ENCODE data around the gene TRIOBP.

Gene TRIOBP

DNA sequence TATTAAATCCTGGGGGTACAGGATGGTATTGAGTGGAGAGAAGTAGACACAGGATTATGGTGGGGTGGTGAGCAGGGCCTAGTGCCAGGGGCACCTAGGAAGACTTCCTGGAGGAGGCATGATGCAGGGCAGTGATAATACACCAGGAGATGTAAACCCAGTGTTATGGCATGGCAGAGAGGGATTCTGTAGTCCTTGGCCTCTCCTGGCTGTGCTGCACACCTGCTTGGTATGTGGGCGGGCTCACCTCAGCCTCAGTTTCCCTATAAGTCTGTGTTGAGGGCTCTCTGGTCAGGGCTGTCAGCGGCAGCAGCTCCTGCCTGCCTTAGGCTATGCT lies 36.2 kb upstream of the TRIOBP start:
- peak overlapping the region; percentile 89 for H3K4me3 Mint-ChIP-seq
- no peaks in the 10 kb centered on the region for H3K27me3 Mint-ChIP-seq
- H3K9me3 Mint-ChIP-seq: no peaks in the 10 kb centered on the region
- H3K36me3 Mint-ChIP-seq (ENCODE audit: low read depth): peaks cover 15% of the 10 kb centered on the region
- no peak overlapping the region for H3K27ac Mint-ChIP-seq
- peaks cover 41% of the 10 kb centered on the region for H3K4me1 Mint-ChIP-seq (ENCODE audit: low read depth)

DNA sequence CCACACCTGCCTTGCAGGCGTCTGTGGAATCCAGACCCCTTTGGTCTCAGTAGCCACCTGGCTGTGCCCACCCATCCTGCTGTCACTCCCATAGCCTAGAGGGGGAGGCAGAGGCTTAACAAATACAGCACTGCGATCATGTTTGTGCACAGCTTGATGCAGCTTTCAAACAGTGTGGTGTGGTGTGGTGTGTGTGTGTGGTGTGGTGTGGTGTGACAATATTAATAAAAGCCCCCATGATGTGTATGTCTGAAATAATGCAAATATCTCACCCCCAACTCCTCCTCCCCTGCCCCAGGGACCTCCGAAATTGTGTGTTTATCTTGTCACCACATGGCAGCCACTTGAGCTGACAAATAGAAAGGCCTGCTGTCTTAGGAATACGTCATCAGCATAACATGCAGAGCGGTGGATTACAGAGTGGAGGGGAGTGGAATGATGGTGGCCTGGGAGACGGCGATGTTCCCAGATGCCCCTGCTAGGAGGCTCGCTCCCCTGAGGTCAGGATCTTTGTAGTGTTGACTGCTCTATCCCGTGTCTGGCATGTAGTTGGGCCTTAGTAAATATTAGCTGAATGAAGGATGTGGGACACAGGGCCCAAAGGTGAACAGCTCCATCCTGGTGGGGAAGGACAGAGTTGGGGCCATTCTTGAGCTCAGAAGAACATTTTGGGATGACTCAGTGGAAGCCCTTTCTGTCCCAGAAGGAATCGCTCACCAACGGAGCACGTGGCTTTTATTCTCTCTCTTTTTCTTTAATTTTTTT lies 35.5 kb upstream of the TRIOBP start:
- Mint-ChIP-seq H3K36me3 (ENCODE audit: low read depth) (peaks cover 19% of the 10 kb centered on the region), H3K27ac (no peak overlapping the region), H3K4me3 (peak overlapping the region; percentile 9), H3K9me3 (no peaks in the 10 kb centered on the region), H3K4me1 (ENCODE audit: low read depth) (peaks cover 43% of the 10 kb centered on the region), H3K27me3 (no peaks in the 10 kb centered on the region)

GRCh38 chr22:37662039-37662438 lies 34.8 kb upstream of the TRIOBP start:
- H3K36me3 Mint-ChIP-seq (ENCODE audit: low read depth): peaks cover 25% of the 10 kb centered on the region

GRCh38 chr22:37663521-37664140 lies 33.2 kb upstream of the TRIOBP start:
- Mint-ChIP-seq H3K9me3 (no peaks in the 10 kb centered on the region), H3K27me3 (no peaks in the 10 kb centered on the region), H3K36me3 (ENCODE audit: low read depth) (peaks cover 25% of the 10 kb centered on the region), H3K4me3 (no peak overlapping the region), H3K27ac (no peak overlapping the region), H3K4me1 (ENCODE audit: low read depth) (peaks cover 34% of the 10 kb centered on the region)

More at GRCh38 chr22:37662039-37662438, 34.8 kb upstream of the TRIOBP start:
- Mint-ChIP-seq H3K27me3 (no peaks in the 10 kb centered on the region), H3K4me1 (ENCODE audit: low read depth) (peaks cover 43% of the 10 kb centered on the region), H3K4me3 (no peak overlapping the region), H3K27ac (no peak overlapping the region), H3K9me3 (no peaks in the 10 kb centered on the region)

DNA sequence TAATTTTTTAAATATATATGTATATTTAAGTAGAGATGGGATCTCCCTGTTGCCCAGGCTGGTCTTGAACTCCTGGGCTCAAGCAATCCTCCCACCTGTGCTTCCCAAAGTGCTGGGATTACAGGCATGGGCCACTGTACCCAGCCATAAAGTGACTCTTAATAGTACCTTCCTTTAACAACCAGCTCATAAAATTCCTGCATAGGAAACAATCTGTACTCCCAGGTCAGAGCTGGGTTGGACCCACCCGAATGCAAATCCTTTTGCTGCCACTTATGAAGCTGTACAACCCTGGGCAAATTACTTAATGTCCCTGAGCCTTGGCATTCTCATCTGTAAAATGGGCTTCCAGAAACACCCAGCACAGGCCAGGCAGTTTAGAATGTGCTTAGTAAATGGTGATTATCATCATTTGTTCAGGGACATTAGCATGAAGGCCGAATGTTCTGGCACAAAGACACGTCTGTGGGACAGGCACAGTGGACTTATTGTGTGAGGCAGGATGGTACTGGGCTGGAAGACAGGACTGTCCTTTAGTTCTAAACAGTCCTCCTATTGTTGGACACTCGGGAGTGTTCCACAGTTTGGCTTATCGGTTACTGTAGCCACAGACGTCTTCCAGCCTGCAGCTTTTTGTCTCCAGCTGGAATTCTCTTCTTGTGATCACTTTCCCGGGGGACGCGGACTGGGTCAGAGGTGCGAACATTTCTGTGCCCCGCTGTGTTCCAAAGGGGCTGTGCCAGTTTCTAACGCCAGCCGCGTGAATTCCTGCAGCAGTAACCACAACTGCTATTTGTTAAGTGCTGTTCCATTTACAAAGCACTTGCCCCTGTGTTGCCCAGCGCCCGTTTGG lies 32.4 kb upstream of the TRIOBP start:
- H3K36me3 Mint-ChIP-seq (ENCODE audit: low read depth): peaks cover 25% of the 10 kb centered on the region
- H3K27me3 Mint-ChIP-seq: no peaks in the 10 kb centered on the region
- H3K4me1 Mint-ChIP-seq (ENCODE audit: low read depth): peaks cover 33% of the 10 kb centered on the region
- no peaks in the 10 kb centered on the region for H3K9me3 Mint-ChIP-seq
- no peak overlapping the region for H3K4me3 Mint-ChIP-seq
- H3K27ac Mint-ChIP-seq: no peak overlapping the region

DNA sequence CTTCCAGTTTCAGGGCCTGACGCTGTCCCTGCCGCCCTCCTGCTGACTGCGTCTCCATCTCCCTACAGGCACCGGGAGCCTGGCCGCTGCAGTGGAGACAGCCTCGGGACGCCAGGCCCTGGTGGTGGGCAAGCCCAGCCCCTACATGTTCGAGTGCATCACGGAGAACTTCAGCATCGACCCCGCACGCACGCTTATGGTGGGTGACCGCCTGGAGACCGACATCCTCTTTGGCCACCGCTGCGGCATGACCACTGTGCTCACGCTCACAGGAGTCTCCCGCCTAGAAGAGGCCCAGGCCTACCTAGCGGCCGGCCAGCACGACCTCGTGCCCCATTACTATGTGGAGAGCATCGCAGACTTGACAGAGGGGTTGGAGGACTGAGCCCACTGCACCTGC lies 31.4 kb upstream of the TRIOBP start:
- no peak overlapping the region for H3K4me3 Mint-ChIP-seq
- no peaks in the 10 kb centered on the region for H3K27me3 Mint-ChIP-seq
- no peak overlapping the region for H3K27ac Mint-ChIP-seq
- no peaks in the 10 kb centered on the region for H3K9me3 Mint-ChIP-seq
- H3K36me3 Mint-ChIP-seq (ENCODE audit: low read depth): peaks cover 21% of the 10 kb centered on the region
- H3K4me1 Mint-ChIP-seq (ENCODE audit: low read depth): peaks cover 27% of the 10 kb centered on the region

GRCh38 chr22:37669586-37669985 lies 27.3 kb upstream of the TRIOBP start:
- Mint-ChIP-seq H3K27me3 (no peaks in the 10 kb centered on the region), H3K4me1 (ENCODE audit: low read depth) (peaks cover 40% of the 10 kb centered on the region), H3K4me3 (no peak overlapping the region), H3K36me3 (ENCODE audit: low read depth) (peaks cover 16% of the 10 kb centered on the region), H3K27ac (peak overlapping the region; percentile 41), H3K9me3 (no peaks in the 10 kb centered on the region)

GRCh38 chr22:37672206-37672919 lies 24.5 kb upstream of the TRIOBP start:
- Mint-ChIP-seq H3K27me3 (no peaks in the 10 kb centered on the region), H3K27ac (peak overlapping the region; percentile 73), H3K4me3 (peak overlapping the region; percentile 26), H3K9me3 (no peaks in the 10 kb centered on the region), H3K36me3 (ENCODE audit: low read depth) (peaks cover 1% of the 10 kb centered on the region), H3K4me1 (ENCODE audit: low read depth) (peaks cover 62% of the 10 kb centered on the region)

GRCh38 chr22:37672920-37673455 lies 23.9 kb upstream of the TRIOBP start:
- peak overlapping the region; percentile 26 for H3K4me3 Mint-ChIP-seq
- H3K36me3 Mint-ChIP-seq (ENCODE audit: low read depth): peaks cover 5% of the 10 kb centered on the region
- no peak overlapping the region for H3K27ac Mint-ChIP-seq
- H3K9me3 Mint-ChIP-seq: no peaks in the 10 kb centered on the region
- no peaks in the 10 kb centered on the region for H3K27me3 Mint-ChIP-seq
- H3K4me1 Mint-ChIP-seq (ENCODE audit: low read depth): peaks cover 67% of the 10 kb centered on the region

GRCh38 chr22:37674248-37674647 lies 22.6 kb upstream of the TRIOBP start:
- Mint-ChIP-seq H3K36me3 (ENCODE audit: low read depth) (peaks cover 7% of the 10 kb centered on the region), H3K4me1 (ENCODE audit: low read depth) (peaks cover 71% of the 10 kb centered on the region), H3K9me3 (no peaks in the 10 kb centered on the region), H3K27ac (peak overlapping the region; percentile 75), H3K4me3 (peak overlapping the region; percentile 37), H3K27me3 (no peaks in the 10 kb centered on the region)

DNA sequence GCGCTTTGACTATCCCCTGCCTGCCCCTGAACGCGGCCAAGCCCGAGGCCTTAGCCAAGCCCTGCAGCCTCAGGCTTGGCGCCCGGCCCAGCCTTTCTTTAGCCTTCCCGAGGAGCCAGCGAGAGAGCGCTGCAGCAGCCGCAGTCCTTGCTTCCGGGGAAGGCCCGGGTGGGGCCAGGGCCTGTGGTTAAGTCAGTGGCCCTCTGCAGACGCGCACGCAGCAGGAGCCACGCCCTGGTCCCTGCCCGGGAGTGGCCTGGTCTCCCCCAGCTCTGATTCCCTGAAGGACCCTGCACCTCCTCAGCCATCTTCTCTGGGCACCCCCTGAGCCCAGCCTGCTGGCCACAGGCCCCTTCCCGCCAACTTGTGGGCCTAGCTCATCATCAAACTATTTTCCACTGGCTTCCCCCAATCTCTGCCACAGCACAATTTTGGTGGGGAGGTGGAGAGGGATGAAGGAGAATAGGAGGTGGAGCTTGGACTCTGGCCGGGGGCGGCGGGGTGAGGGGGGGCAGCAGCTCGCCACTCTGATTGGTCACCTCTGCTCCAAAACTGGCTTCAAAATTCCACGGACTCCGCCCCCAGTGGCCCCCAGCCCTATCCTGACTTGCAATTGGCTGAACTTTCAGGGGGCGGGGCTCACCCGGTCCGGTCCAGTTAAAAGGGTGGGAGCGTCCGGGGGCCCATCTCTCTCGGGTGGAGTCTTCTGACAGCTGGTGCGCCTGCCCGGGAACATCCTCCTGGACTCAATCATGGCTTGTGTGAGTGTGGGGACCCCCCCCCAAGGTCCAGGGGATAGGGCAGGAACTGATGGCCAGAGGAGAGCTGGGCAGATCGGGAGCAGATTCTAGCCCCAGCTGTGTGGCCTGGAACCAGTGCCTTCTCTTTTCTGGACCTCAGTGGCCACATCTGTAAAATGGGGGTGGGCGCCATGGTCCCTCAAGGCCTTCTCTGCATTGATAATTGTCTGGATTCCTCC lies 21.6 kb upstream of the TRIOBP start, which contains the start of gene LGALS1:
Gene LGALS1 (plus strand): TSS at position 686 of the 979 bp plus-strand sequence. CDS start 67 bp downstream, at position 753.
- Mint-ChIP-seq H3K9me3 (no peaks in the 10 kb centered on the region), H3K27me3 (no peaks in the 10 kb centered on the region), H3K27ac (peak within 1 kb of the TSS; percentile 86), H3K36me3 (ENCODE audit: low read depth) (peaks cover 7% of the 10 kb centered on the region), H3K4me1 (ENCODE audit: low read depth) (peaks cover 65% of the 10 kb centered on the region), H3K4me3 (peak within 1 kb of the TSS; percentile 80)

DNA sequence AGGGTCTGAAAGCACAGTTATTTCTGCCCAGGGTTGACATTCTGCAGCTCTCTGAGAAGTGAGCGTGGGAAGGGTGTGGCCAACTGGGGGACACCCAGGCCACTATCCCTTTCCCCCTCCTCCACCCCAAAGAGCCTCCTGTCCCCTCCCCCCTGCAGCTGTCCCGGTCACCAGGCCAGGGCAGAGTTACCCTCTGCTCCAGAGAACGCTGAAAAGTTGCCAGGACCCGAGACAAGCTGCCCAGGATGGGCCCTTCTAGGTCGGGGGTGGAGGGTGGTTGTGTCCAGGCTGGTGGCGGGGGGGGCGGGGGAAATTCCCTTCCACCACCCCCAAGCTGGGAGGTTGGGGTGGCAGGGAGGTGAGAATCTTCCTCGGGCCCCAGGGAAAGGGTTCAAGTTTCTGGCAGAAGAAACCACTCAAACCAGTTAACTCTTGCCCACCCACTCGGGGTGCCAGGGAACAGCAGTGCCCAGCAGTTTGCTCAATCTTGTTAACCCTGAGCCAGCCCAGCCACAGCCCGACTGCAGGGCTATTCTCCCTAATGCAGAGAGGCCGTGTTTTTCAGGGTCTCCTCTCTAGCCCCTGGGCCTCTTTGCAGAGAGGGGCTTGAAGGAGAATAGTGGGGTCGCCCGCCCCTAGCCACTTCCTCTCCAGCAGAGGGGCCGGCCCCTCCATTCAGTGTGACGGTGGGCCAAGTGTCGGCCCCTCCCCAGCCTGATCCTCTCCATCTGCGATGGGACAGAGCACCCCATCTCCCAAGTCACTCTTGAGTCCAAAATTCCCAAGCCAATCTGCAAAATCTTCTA lies 20.7 kb upstream of the TRIOBP start:
- Mint-ChIP-seq H3K9me3 (no peaks in the 10 kb centered on the region), H3K27me3 (no peaks in the 10 kb centered on the region), H3K4me3 (peak overlapping the region; percentile 80), H3K27ac (peak overlapping the region; percentile 86), H3K36me3 (ENCODE audit: low read depth) (peaks cover 7% of the 10 kb centered on the region), H3K4me1 (ENCODE audit: low read depth) (peaks cover 65% of the 10 kb centered on the region)
